HEK293 (cell line): ENCODE measurements around the gene S100A8.

Experiments
- CTCF ChIA-PET: fragments of 350-600 bp; formaldehyde crosslinking; extraction: SDS; loops from one replicate; lab custom pipeline; 2021; ENCODE audit warnings: antibody characterized with exemption; lab: Yijun Ruan, JAX
- POLR2A ChIA-PET: fragments of 300-600 bp; formaldehyde crosslinking; extraction: SDS; loops from one replicate; lab custom pipeline; 2020; ENCODE audit warnings: antibody characterized with exemption, inconsistent platforms; lab: Yijun Ruan, JAX
- H3K27ac ChIP-seq: fragments of 200-500 bp; sonication (Bioruptor generic); 2 replicates; pipeline ENCODE4 v1.5.1; 2014; ENCODE audit warnings: low read depth, low read length, control low read depth, inconsistent platforms; ENCODE audit errors: extremely low read depth
- H3K36me3 ChIP-seq, 2 experiments: fragments of 200-500 bp in 1 of 2; sonication (Bioruptor generic) in 1 of 2; 1 replicate in 1 of 2; 2 replicates in 1 of 2; pipeline ENCODE4 v1.5.1; 2014 to 2017; ENCODE audit warnings: inconsistent platforms in 2 of 2, low read length in 2 of 2; ENCODE audit not compliant: control insufficient read depth in 2 of 2, insufficient read depth in 1 of 2
- H3K4me1 ChIP-seq: fragments of 200-500 bp; sonication (Bioruptor generic); 2 replicates; pipeline ENCODE4 v1.5.1; 2014; ENCODE audit warnings: mild to moderate bottlenecking, low read length, inconsistent platforms; ENCODE audit not compliant: control insufficient read depth, insufficient read depth
- H3K4me3 ChIP-seq: 2 replicates; pipeline ENCODE4 v1.5.1; 2011; ENCODE audit warnings: low read depth, mild to moderate bottlenecking, control low read depth, low read length, moderate library complexity
- H3K9me3 ChIP-seq: fragments of 200-500 bp; sonication (Bioruptor generic); 2 replicates; pipeline ENCODE4 v1.5.1; 2014; ENCODE audit warnings: low read depth, low read length, inconsistent platforms; ENCODE audit not compliant: control insufficient read depth, insufficient read depth
- GLIS2 ChIP-seq: fragments of 450-650 bp; formaldehyde crosslinking; IDR thresholded peaks from 2 replicates; pipeline ENCODE4 v1.5.1; 2016; ENCODE audit warnings: missing biosample characterization, missing genetic modification characterization
- PBX3 ChIP-seq: sonication (generic); formaldehyde crosslinking; IDR thresholded peaks from 2 replicates; pipeline ENCODE4 v1.8.1; 2022; ENCODE audit warnings: mild to moderate bottlenecking, moderate library complexity, missing genetic modification reagents
- PRDM2 ChIP-seq: fragments of 450-650 bp; formaldehyde crosslinking; IDR thresholded peaks from 2 replicates; pipeline ENCODE4 v1.5.1; 2016; ENCODE audit warnings: missing biosample characterization, missing genetic modification characterization, borderline replicate concordance
- SCRT2 ChIP-seq: fragments of 450-650 bp; formaldehyde crosslinking; IDR thresholded peaks from 2 replicates; pipeline ENCODE4 v1.5.1; 2016; ENCODE audit warnings: missing biosample characterization, missing genetic modification characterization
- ZBTB11 ChIP-seq: fragments of 450-650 bp; formaldehyde crosslinking; conservative IDR thresholded peaks from 2 replicates; pipeline ENCODE4 v1.5.1; 2016; ENCODE audit warnings: low read depth, missing biosample characterization, missing genetic modification characterization
- ZBTB17 ChIP-seq: fragments of 450-650 bp; formaldehyde crosslinking; IDR thresholded peaks from 2 replicates; pipeline ENCODE4 v1.5.1; 2016; ENCODE audit warnings: missing biosample characterization, missing genetic modification characterization
- ZNF157 ChIP-seq: fragments of 450-650 bp; formaldehyde crosslinking; IDR thresholded peaks from 2 replicates; pipeline ENCODE4 v1.5.1; 2016; ENCODE audit warnings: missing biosample characterization, missing genetic modification characterization
- ZNF175 ChIP-seq: fragments of 450-650 bp; formaldehyde crosslinking; IDR thresholded peaks from 2 replicates; pipeline ENCODE4 v1.5.1; 2016; ENCODE audit warnings: missing biosample characterization, missing genetic modification characterization
- ZNF239 ChIP-seq: fragments of 450-650 bp; formaldehyde crosslinking; IDR thresholded peaks from 2 replicates; pipeline ENCODE4 v1.5.1; 2016; ENCODE audit warnings: missing biosample characterization, missing genetic modification characterization
- ZNF488 ChIP-seq: fragments of 450-650 bp; formaldehyde crosslinking; IDR thresholded peaks from 2 replicates; pipeline ENCODE4 v1.5.1; 2016; ENCODE audit warnings: missing biosample characterization, missing genetic modification characterization
- ZNF654 ChIP-seq: fragments of 450-650 bp; formaldehyde crosslinking; IDR thresholded peaks from 2 replicates; pipeline ENCODE4 v1.5.1; 2016; ENCODE audit warnings: low read depth, missing biosample characterization, missing genetic modification characterization
- ZNF692 ChIP-seq: fragments of 450-650 bp; formaldehyde crosslinking; IDR thresholded peaks from 2 replicates; pipeline ENCODE4 v1.5.1; 2016; ENCODE audit warnings: missing biosample characterization, missing genetic modification characterization
- ZNF707 ChIP-seq: fragments of 450-650 bp; formaldehyde crosslinking; IDR thresholded peaks from 2 replicates; pipeline ENCODE4 v1.5.1; 2016; ENCODE audit warnings: missing biosample characterization, missing genetic modification characterization
- TF ChIP-seq, protein P1 (sequence below): fragments of 450-650 bp; formaldehyde crosslinking; IDR thresholded peaks from 2 replicates; pipeline ENCODE4 v1.5.1; 2017; ENCODE audit warnings: missing biosample characterization, missing genetic modification characterization

Gene S100A8

DNA sequence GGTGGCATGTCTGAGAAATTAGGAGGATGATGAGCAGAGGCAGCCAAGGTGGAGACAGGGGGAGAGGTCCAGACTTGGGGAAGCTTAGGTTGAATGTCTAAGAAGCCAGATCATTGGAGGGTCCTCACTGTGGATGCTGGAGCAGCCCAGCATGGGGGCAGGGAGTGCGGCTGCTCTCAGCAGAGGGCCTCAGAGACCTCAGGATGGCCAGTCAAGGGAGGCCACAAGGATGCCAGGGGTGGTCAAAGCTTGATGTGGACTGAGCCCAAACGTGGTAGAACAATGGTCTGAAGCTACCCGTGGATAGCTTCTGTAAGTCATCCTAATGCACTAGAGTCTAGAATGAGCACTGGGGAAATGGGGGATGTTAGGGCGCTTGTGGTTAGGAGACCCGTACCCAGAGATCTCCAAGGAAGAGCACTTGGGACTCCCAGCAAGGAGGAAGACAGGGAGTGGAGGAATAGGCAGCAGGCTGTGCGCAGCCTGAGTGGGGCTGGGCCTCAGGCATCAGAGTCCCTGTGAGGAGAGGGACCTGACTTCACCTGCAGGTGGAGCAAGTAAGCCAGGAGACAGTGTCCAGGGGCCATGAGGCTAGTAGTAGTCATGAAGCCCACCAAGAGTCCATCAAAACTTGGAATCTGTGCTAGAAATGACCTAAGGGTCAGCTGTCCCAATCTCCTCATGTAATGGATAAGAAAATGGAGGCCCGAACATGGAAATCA lies 37.5 kb downstream of the S100A8 start (continued):
- TF ChIP-seq PRDM2 (tag by site-specific recombination) (no peak), ZNF692 (tag by site-specific recombination) (no peak), GLIS2 (tag by site-specific recombination) (no peak), ZBTB11 (no peak), ZNF707 (tag by site-specific recombination) (no peak), ZNF239 (tag by site-specific recombination) (no peak), PBX3 (CRISPR knock-in tag) (no peak)
- TF ChIP-seq, protein P1, sequence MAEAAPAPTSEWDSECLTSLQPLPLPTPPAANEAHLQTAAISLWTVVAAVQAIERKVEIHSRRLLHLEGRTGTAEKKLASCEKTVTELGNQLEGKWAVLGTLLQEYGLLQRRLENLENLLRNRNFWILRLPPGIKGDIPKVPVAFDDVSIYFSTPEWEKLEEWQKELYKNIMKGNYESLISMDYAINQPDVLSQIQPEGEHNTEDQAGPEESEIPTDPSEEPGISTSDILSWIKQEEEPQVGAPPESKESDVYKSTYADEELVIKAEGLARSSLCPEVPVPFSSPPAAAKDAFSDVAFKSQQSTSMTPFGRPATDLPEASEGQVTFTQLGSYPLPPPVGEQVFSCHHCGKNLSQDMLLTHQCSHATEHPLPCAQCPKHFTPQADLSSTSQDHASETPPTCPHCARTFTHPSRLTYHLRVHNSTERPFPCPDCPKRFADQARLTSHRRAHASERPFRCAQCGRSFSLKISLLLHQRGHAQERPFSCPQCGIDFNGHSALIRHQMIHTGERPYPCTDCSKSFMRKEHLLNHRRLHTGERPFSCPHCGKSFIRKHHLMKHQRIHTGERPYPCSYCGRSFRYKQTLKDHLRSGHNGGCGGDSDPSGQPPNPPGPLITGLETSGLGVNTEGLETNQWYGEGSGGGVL, result no peak

DNA sequence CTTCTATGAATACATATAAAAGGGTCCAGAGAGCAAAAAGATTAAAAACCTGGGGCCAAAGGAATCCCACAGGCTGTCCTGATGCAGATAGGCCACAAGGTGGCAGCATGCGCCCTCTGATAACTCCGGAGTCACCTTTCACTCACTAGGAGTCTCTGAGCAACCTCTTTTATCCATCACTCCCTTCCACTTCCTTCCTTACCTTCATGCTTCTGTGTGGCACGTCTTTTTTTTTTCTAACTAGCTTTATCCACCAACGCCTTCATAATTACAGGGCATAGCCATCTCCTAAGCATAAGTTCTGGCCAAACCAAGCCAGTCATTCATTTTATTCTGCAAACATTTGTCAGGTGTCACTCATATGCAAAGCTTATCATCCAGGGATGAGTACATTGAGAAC lies 38.4 kb downstream of the S100A8 start:
- Histone ChIP-seq H3K9me3 (no peaks in the 10 kb centered on the region), H3K4me1 (no peaks in the 10 kb centered on the region), H3K4me3 (no peak overlapping the region), H3K36me3 (no peaks in the 10 kb centered on the region), H3K27ac (no peak overlapping the region)
- CTCF ChIA-PET, result interaction anchor here (0.5 to 11.6 kb wide), 58 partner anchors 9 to 981 kb away, joined by 3 to 259 read pairs (median 4); partner anchors contain the start of genes CREB3L4, PGLYRP3, S100A1 and S100A12
- POLR2A ChIA-PET, result interaction anchor here (1.3 kb wide), 1 partner anchor 638 kb away, joined by 3 read pairs; no protein-coding TSS in a partner anchor
- TF ChIP-seq ZNF488 (no peak), ZNF654 (tag by site-specific recombination) (peak; percentile 97), ZBTB17 (tag by site-specific recombination) (peak; percentile 30; the same call in 1 of the 2 replicates), SCRT2 (tag by site-specific recombination) (0 out of 2 replicates have a peak, but pooled peaks have one; percentile 18), ZNF175 (tag by site-specific recombination) (no peak), ZNF157 (tag by site-specific recombination) (no peak)
